ENCODE data around the gene PCDHB1. TPM values are rescaled to one million over a fixed set of nuclear protein-coding genes. Genes with fewer than 3 reads are reported as not detected.

PCDHB1 gene
- total RNA-seq, 1 experiment from 2014 or later = 0.07 TPM

DNA sequence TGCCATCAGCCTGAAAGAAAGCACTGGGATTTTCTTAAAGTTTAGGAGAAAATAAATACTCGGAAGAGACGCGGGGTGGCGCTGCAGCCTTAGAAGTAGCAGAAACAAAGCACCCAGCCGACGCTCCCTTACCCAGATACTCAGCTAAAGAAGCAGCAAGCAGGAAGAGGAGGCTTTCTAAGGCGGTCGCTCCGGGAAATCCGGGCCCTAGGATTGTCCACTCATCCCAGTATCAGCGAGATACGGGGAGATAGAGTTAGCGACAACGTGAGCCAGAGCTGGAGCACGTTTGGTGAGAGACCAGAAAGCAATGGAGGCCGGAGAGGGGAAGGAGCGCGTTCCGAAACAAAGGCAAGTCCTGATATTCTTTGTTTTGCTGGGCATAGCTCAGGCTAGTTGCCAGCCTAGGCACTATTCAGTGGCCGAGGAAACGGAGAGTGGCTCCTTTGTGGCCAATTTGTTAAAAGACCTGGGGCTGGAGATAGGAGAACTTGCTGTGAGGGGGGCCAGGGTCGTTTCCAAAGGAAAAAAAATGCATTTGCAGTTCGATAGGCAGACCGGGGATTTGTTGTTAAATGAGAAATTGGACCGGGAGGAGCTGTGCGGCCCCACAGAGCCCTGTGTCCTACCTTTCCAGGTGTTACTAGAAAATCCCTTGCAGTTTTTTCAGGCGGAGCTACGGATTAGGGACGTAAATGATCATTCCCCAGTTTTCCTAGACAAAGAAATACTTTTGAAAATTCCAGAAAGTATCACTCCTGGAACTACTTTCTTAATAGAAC, 43.5 kb downstream of the PCDHB1 start, which contains the start of gene PCDHB2:
Gene PCDHB2, plus strand, starts transcription at position 135 of the 782 bp plus-strand sequence. Its CDS starts 176 bp downstream, at position 311.
- no peak within 1 kb of the TSS for H3K23ac ChIP-seq (ENCODE audit: insufficient read length, low read depth, low read length)
- H3K56ac ChIP-seq (ENCODE audit: insufficient read length, low read depth, low read length) = no peak within 1 kb of the TSS
- Mint-ChIP-seq H3K27ac (peak within 1 kb of the TSS; percentile 93 to 99 (median 95)), H3K4me1 (peaks cover 9 to 10% of the 10 kb centered on the region in 2 experiments; a peak in 3 of 4 replicates), H3K36me3 (ENCODE audit: insufficient read depth in 1 of 3, low read depth in 3 of 3) (peaks cover 16 to 46% (median 29%) of the 10 kb centered on the region in 3 experiments), H3K4me3 (peak within 1 kb of the TSS; percentile 95 to 97), H3K27me3 (ENCODE audit: low read depth) (no peaks in the 10 kb centered on the region; the same call in 1 of the 2 replicates), H3K9me3 (peaks cover 29 to 31% of the 10 kb centered on the region in 2 experiments)
- peak within 1 kb of the TSS; percentile 14; the same call in 1 of the 2 replicates for H3K4ac ChIP-seq (ENCODE audit: low read depth, low read length)
- H3K4me1 ChIP-seq (ENCODE audit: insufficient read depth, low read length) = no peaks in the 10 kb centered on the region
- peaks cover 4% of the 10 kb centered on the region for H3K23me2 ChIP-seq (ENCODE audit: insufficient read length, low read depth, low read length, poor library complexity, severe bottlenecking)
- H3K79me2 ChIP-seq (ENCODE audit: insufficient read depth, low read length) = no peaks in the 10 kb centered on the region; the same call in 1 of the 2 replicates
- peak within 1 kb of the TSS; percentile 92 for H3K9ac ChIP-seq (ENCODE audit: extremely low read depth, insufficient read length, low read length)
- H2AK5ac ChIP-seq (ENCODE audit: insufficient read length, low read length) = no peak within 1 kb of the TSS
- peak; percentile 86 for DNase-seq
- H4K8ac ChIP-seq (replicated peaks; ENCODE audit: insufficient read length, low read depth, low read length) = no peak within 1 kb of the TSS
- WGBS (ENCODE audit: extremely low coverage, insufficient read length, low lambda C conversion rate) = no CpG with 5 or more reads among the region's 29 CpGs
- H3K9me3 ChIP-seq (ENCODE audit: control insufficient read depth, low read depth, low read length) = peaks cover 7% of the 10 kb centered on the region
- H2BK15ac ChIP-seq (ENCODE audit: low read depth, low read length) = no peak within 1 kb of the TSS
- H3T11ph ChIP-seq (ENCODE audit: low read length) = no peak within 1 kb of the TSS
- TF ChIP-seq, protein P1, sequence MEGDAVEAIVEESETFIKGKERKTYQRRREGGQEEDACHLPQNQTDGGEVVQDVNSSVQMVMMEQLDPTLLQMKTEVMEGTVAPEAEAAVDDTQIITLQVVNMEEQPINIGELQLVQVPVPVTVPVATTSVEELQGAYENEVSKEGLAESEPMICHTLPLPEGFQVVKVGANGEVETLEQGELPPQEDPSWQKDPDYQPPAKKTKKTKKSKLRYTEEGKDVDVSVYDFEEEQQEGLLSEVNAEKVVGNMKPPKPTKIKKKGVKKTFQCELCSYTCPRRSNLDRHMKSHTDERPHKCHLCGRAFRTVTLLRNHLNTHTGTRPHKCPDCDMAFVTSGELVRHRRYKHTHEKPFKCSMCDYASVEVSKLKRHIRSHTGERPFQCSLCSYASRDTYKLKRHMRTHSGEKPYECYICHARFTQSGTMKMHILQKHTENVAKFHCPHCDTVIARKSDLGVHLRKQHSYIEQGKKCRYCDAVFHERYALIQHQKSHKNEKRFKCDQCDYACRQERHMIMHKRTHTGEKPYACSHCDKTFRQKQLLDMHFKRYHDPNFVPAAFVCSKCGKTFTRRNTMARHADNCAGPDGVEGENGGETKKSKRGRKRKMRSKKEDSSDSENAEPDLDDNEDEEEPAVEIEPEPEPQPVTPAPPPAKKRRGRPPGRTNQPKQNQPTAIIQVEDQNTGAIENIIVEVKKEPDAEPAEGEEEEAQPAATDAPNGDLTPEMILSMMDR (conservative IDR thresholded peaks at IDR 0.05) = peak; percentile 89
- peak within 1 kb of the TSS; percentile 87 for H3K4me2 ChIP-seq (ENCODE audit: insufficient read depth, insufficient read length, low read length)
- H4K20me1 ChIP-seq (ENCODE audit: control insufficient read depth, insufficient read depth, insufficient read length) = no peaks in the 10 kb centered on the region
- H2BK20ac ChIP-seq (ENCODE audit: low read depth, low read length, poor library complexity, severe bottlenecking) = no peak within 1 kb of the TSS
- H3K79me1 ChIP-seq (ENCODE audit: insufficient read depth, low read depth, low read length, poor library complexity, severe bottlenecking) = no peaks in the 10 kb centered on the region
- H3K14ac ChIP-seq (ENCODE audit: insufficient read depth, low read length) = peak within 1 kb of the TSS; percentile 93; the same call in 1 of the 2 replicates
- no peak within 1 kb of the TSS for H2BK120ac ChIP-seq (ENCODE audit: low read depth, low read length, poor library complexity, severe bottlenecking)
- no peaks in the 10 kb centered on the region for H3K27me3 ChIP-seq (ENCODE audit: insufficient read depth, low read length)
- H4K91ac ChIP-seq (ENCODE audit: insufficient read length, low read depth, low read length) = no peak within 1 kb of the TSS
- H2BK12ac ChIP-seq (ENCODE audit: insufficient read length, low read depth, low read length) = no peak within 1 kb of the TSS
- peak within 1 kb of the TSS; percentile 67 for H4K5ac ChIP-seq (ENCODE audit: insufficient read length, low read depth, low read length)
- H3K27ac ChIP-seq (ENCODE audit: insufficient read length, low read depth, low read length) = peak within 1 kb of the TSS; percentile 46
- H3K18ac ChIP-seq (ENCODE audit: insufficient read length, low read depth, low read length) = peak within 1 kb of the TSS; percentile 93
- peak within 1 kb of the TSS; percentile 4 for H2BK5ac ChIP-seq (ENCODE audit: insufficient read length, low read length)
- peak within 1 kb of the TSS; percentile 52 for H2AFZ ChIP-seq (ENCODE audit: low read length)
